Measurements from ENCODE around the gene RAP1A.

Gene RAP1A

GRCh38 chr1:111729946-111730681 lies 110.5 kb downstream of the RAP1A start:
- no peak for TF ChIP-seq USF1 (IDR thresholded peaks at IDR 0.05)

- no peak for TF ChIP-seq EGR1 (IDR thresholded peaks at IDR 0.05)
- TF ChIP-seq TEAD4 (IDR thresholded peaks at IDR 0.05), result no peak
- TF ChIP-seq NFIC (IDR thresholded peaks at IDR 0.05), result no peak
- TF ChIP-seq CEBPB (IDR thresholded peaks at IDR 0.05), result no peak
- TF ChIP-seq REST (IDR thresholded peaks at IDR 0.05; ENCODE audit: low read depth), result no peak
- no peak for TF ChIP-seq FOXM1 (IDR thresholded peaks at IDR 0.05; ENCODE audit: borderline replicate concordance, low read depth)
- no peak for TF ChIP-seq EP300 (IDR thresholded peaks at IDR 0.05; ENCODE audit: borderline replicate concordance)
These were observed 111.1 kb downstream of the RAP1A start for GRCh38 chr1:111730706-111731105.

GRCh38 chr1:111731956-111732355 lies 112.4 kb downstream of the RAP1A start:
- TF ChIP-seq EP300 (IDR thresholded peaks at IDR 0.05; ENCODE audit: borderline replicate concordance), result no peak
- no peak for TF ChIP-seq NFIC (IDR thresholded peaks at IDR 0.05)
- no peak for TF ChIP-seq RAD21 (IDR thresholded peaks at IDR 0.05; ENCODE audit: low read depth)
- TF ChIP-seq TEAD4 (IDR thresholded peaks at IDR 0.05), result no peak
- TF ChIP-seq, protein P1, sequence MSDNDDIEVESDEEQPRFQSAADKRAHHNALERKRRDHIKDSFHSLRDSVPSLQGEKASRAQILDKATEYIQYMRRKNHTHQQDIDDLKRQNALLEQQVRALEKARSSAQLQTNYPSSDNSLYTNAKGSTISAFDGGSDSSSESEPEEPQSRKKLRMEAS (IDR thresholded peaks at IDR 0.05), result no peak
- TF ChIP-seq ZBTB7A (IDR thresholded peaks at IDR 0.05; ENCODE audit: low read depth), result no peak
- TF ChIP-seq CEBPB (IDR thresholded peaks at IDR 0.05), result no peak
- TF ChIP-seq CREB1 (IDR thresholded peaks at IDR 0.05; ENCODE audit: low read depth), result no peak
- TF ChIP-seq TCF12 (IDR thresholded peaks at IDR 0.05; ENCODE audit: low read depth), result no peak
- TF ChIP-seq EGR1 (IDR thresholded peaks at IDR 0.05), result no peak
- no peak for TF ChIP-seq FOXM1 (IDR thresholded peaks at IDR 0.05; ENCODE audit: borderline replicate concordance, low read depth)
- TF ChIP-seq YY1 (IDR thresholded peaks at IDR 0.05; ENCODE audit: low read depth), result no peak
- no peak for TF ChIP-seq TAF1 (IDR thresholded peaks at IDR 0.05; ENCODE audit: low read depth)
- TF ChIP-seq REST (IDR thresholded peaks at IDR 0.05; ENCODE audit: low read depth), result no peak
- no peak for TF ChIP-seq USF1 (IDR thresholded peaks at IDR 0.05)

GRCh38 chr1:111732718-111733117 lies 113.1 kb downstream of the RAP1A start:
- TF ChIP-seq NFIC (IDR thresholded peaks at IDR 0.05) (no peak), FOXM1 (IDR thresholded peaks at IDR 0.05; ENCODE audit: borderline replicate concordance, low read depth) (no peak), ZBTB7A (IDR thresholded peaks at IDR 0.05; ENCODE audit: low read depth) (no peak), REST (IDR thresholded peaks at IDR 0.05; ENCODE audit: low read depth) (no peak), USF1 (IDR thresholded peaks at IDR 0.05) (no peak), YY1 (IDR thresholded peaks at IDR 0.05; ENCODE audit: low read depth) (no peak), EP300 (IDR thresholded peaks at IDR 0.05; ENCODE audit: borderline replicate concordance) (no peak), RAD21 (IDR thresholded peaks at IDR 0.05; ENCODE audit: low read depth) (no peak), EGR1 (IDR thresholded peaks at IDR 0.05) (no peak), TAF1 (IDR thresholded peaks at IDR 0.05; ENCODE audit: low read depth) (no peak), TCF12 (IDR thresholded peaks at IDR 0.05; ENCODE audit: low read depth) (no peak), CREB1 (IDR thresholded peaks at IDR 0.05; ENCODE audit: low read depth) (no peak)
- TF ChIP-seq, protein P1 (IDR thresholded peaks at IDR 0.05), result no peak
